GM23248 (cell line): ENCODE results near the gene BLACAT1. TPM values are rescaled to one million over a fixed set of nuclear protein-coding genes. Genes with fewer than 3 reads are reported as not detected.

ENCODE experiments used
- DNase-seq: peaks from one replicate; pipeline ENCODE4 v3.0.0-alpha.2; 2015
- H2AFZ ChIP-seq: fragments of 200-600 bp; sonication (generic); 2 replicates; pipeline ENCODE4 v1.6.1; 2016; ENCODE audit warnings: antibody characterized with exemption
- H3F3A ChIP-seq: fragments of 200-600 bp; sonication (generic); 2 replicates; pipeline ENCODE4 v1.6.1; 2016; ENCODE audit warnings: mild to moderate bottlenecking, antibody characterized with exemption, mixed run types; ENCODE audit not compliant: insufficient read depth
- H3K27ac ChIP-seq: fragments of 200-600 bp; sonication (generic); 2 replicates; pipeline ENCODE4 v1.5.1; 2016; ENCODE audit warnings: mild to moderate bottlenecking
- H3K27me3 ChIP-seq: fragments of 200-600 bp; sonication (generic); replicated peaks from 2 replicates; pipeline ENCODE4 v1.6.1; 2016; ENCODE audit warnings: mild to moderate bottlenecking; ENCODE audit not compliant: insufficient read depth
- H3K36me3 ChIP-seq: fragments of 200-600 bp; sonication (generic); 2 replicates; pipeline ENCODE4 v1.6.1; 2016; ENCODE audit warnings: low read depth, mild to moderate bottlenecking
- H3K4me1 ChIP-seq: fragments of 200-600 bp; sonication (generic); 2 replicates; pipeline ENCODE4 v1.6.1; 2016; ENCODE audit warnings: mild to moderate bottlenecking; ENCODE audit not compliant: insufficient read depth
- H3K4me2 ChIP-seq: fragments of 200-600 bp; sonication (generic); one replicate; pipeline ENCODE4 v1.6.1; 2016; ENCODE audit warnings: mild to moderate bottlenecking; ENCODE audit not compliant: unreplicated experiment
- H3K4me3 ChIP-seq: fragments of 200-600 bp; sonication (generic); 2 replicates; pipeline ENCODE4 v1.5.1; 2016; ENCODE audit warnings: mild to moderate bottlenecking
- H3K79me2 ChIP-seq: fragments of 200-600 bp; sonication (generic); 2 replicates; pipeline ENCODE4 v1.6.1; 2016; ENCODE audit warnings: mild to moderate bottlenecking; ENCODE audit not compliant: insufficient read depth
- H3K9ac ChIP-seq: fragments of 200-600 bp; sonication (generic); 2 replicates; pipeline ENCODE4 v1.6.1; 2016; ENCODE audit warnings: mild to moderate bottlenecking
- H3K9me2 ChIP-seq: fragments of 200-600 bp; sonication (generic); 2 replicates; pipeline ENCODE4 v1.6.1; 2016; ENCODE audit warnings: mixed run types, mild to moderate bottlenecking, moderate library complexity; ENCODE audit not compliant: insufficient read depth
- H3K9me3 ChIP-seq: fragments of 200-600 bp; sonication (generic); one replicate; pipeline ENCODE4 v1.6.1; 2017; ENCODE audit warnings: low read depth
- H4K20me1 ChIP-seq: fragments of 200-600 bp; sonication (generic); 2 replicates; pipeline ENCODE4 v1.6.0; 2016; ENCODE audit not compliant: insufficient read depth
- EZH2 ChIP-seq: fragments of 200-600 bp; sonication (generic); IDR thresholded peaks from 2 replicates; pipeline ENCODE4 v1.6.1; 2018; ENCODE audit warnings: antibody characterized with exemption, mild to moderate bottlenecking; ENCODE audit not compliant: insufficient read depth, poor library complexity, severe bottlenecking
- EZH2phosphoT487 ChIP-seq: fragments of 200-600 bp; sonication (generic); IDR thresholded peaks from 2 replicates; pipeline ENCODE4 v1.6.1; 2018; ENCODE audit warnings: antibody characterized with exemption, moderate library complexity, mild to moderate bottlenecking, low read depth; ENCODE audit not compliant: insufficient read depth
- WGBS, 2 experiments: methylation state at CpG; one replicate each; pipeline ENCODE4 v1.1.6; 2015 to 2017; ENCODE audit warnings: low lambda C conversion rate in 2 of 2, low coverage in 1 of 2; ENCODE audit errors: missing lambda C conversion rate in 2 of 2; 5-methylcytosine and 5-hydroxymethylcytosine counted together
- in situ Hi-C: fragments of 300-500 bp; cut with MboI; formaldehyde crosslinking; loops from 2 replicates; pipeline ENCODE4 v1.15.0; 2020
- polyA plus RNA-seq: library from polyadenylated mRNA; unstranded; fragments of >200 nt; fragmentation: Nextera tagmentation; extraction: Ambion mirVana; gene quantifications from 2 replicates; pipeline ENCODE4 v1.2.1, GENCODE V29; 2016
- total RNA-seq: library from RNA; depleted of rRNA; stranded (reverse); fragments of >200 nt; shearing (Covaris generic); gene quantifications from 2 replicates; pipeline ENCODE4 v1.2.3, GENCODE V29; 2014

The BLACAT1 gene
- total and polyA plus RNA-seq, 2 experiments from 2014 or later: not detected

DNA sequence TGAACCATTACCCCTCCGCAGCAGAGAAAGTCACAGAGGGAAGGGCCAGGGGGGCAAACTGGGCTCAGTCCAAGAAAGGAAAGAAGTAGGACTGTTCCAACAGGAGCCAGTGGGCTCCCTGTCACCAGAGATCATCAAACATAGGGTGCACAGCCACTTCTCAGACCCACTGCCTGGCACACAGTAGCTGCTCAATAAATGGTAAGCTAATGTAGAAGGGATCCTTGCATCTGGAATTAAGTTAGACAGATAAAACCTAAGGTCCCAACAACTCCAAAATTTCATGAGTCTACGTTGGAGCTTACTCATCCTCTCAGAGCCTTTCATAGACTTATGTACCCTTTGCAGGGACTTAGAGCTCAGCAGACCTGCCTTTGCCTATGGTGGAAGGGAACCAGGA lies 3.5 kb downstream of the BLACAT1 start:
- 46 to 47% methylated on average over 2 of the region's 2 CpGs for WGBS, 2 experiments
- no peaks in the 10 kb centered on the region for H3K79me2 ChIP-seq
- peaks cover 7% of the 10 kb centered on the region; the same call in 1 of the 2 replicates for H3K4me1 ChIP-seq
- no peaks in the 10 kb centered on the region for H3K36me3 ChIP-seq
- no peak for DNase-seq
- no peak for TF ChIP-seq EZH2
- TF ChIP-seq EZH2phosphoT487: no peak
- no peaks in the 10 kb centered on the region for H3K9me2 ChIP-seq
- no peaks in the 10 kb centered on the region for H3F3A ChIP-seq
- H3K9me3 ChIP-seq: no peaks in the 10 kb centered on the region
- H3K4me2 ChIP-seq: no peak overlapping the region
- H3K9ac ChIP-seq: no peak overlapping the region
- no peak overlapping the region for H2AFZ ChIP-seq
- in situ Hi-C loops: no loop called here
- no peak overlapping the region for H3K4me3 ChIP-seq
- no peak overlapping the region for H3K27ac ChIP-seq
- H4K20me1 ChIP-seq: no peaks in the 10 kb centered on the region
- peaks cover 55% of the 10 kb centered on the region for H3K27me3 ChIP-seq

DNA sequence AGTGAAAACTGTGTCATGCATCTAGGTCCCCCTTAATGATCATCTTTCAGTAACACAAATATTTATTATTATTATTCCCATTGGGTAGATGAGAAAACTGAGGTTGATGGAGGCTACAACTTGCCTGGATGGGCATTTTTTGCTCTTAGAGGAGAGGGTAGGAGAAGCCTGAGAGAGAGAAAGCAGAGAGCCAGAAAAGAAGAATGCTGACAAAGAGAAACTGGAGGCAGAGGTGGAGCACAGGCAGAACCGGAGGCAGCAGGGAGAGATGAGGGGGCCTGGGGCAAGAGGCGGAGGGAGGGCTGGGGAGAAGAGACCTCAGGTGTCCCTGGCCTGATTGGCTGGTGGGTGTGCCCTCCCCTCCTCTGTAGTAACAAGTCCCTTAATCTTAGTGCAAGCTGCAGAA lies 4.1 kb downstream of the BLACAT1 start:
- Histone ChIP-seq H3K9me2 (no peaks in the 10 kb centered on the region), H3K4me1 (peaks cover 7% of the 10 kb centered on the region; the same call in 1 of the 2 replicates), H3K79me2 (no peaks in the 10 kb centered on the region), H3F3A (no peaks in the 10 kb centered on the region), H2AFZ (no peak overlapping the region), H3K9me3 (no peaks in the 10 kb centered on the region), H3K9ac (no peak overlapping the region), H4K20me1 (no peaks in the 10 kb centered on the region), H3K27me3 (peaks cover 51% of the 10 kb centered on the region), H3K4me2 (no peak overlapping the region), H3K36me3 (no peaks in the 10 kb centered on the region), H3K4me3 (no peak overlapping the region), H3K27ac (no peak overlapping the region)
- DNase-seq: no peak
- in situ Hi-C loops: no loop called here
- no peak for TF ChIP-seq EZH2phosphoT487
- 0 to 4% methylated on average over 2 of the region's 2 CpGs for WGBS, 2 experiments

DNA sequence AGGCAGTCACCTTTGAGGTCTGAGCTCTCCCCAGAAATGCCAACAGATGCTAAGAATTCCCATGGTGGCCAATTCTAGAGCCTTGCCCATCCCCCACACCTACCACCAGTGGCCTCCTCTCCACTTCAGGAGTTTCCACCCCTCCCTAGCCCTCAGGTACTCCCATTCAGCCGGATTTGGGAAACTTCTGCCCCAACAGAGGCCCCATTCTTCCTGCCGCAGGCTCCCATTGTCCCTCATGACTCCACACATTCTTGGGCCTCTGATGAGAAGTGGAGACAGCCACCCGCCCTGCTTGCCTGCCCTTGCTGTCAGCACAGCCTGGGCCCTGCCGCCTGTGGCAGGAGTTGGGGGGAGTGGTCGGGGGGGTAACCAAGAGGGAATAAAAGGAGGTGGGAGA lies 4.6 kb downstream of the BLACAT1 start:
- TF ChIP-seq EZH2 (no peak), EZH2phosphoT487 (no peak)
- Histone ChIP-seq H3K27ac (no peak overlapping the region), H3K27me3 (peaks cover 45% of the 10 kb centered on the region), H3K4me3 (no peak overlapping the region), H3K9ac (no peak overlapping the region), H3K4me2 (no peak overlapping the region), H3K79me2 (no peaks in the 10 kb centered on the region), H3K4me1 (peaks cover 7% of the 10 kb centered on the region; the same call in 1 of the 2 replicates), H3F3A (no peaks in the 10 kb centered on the region), H4K20me1 (no peaks in the 10 kb centered on the region), H3K9me3 (no peaks in the 10 kb centered on the region), H3K9me2 (no peaks in the 10 kb centered on the region), H3K36me3 (no peaks in the 10 kb centered on the region), H2AFZ (no peak overlapping the region)
- in situ Hi-C loops: no loop called here
- DNase-seq: no peak
- WGBS, 2 experiments: 42 to 46% methylated on average over 5 of the region's 5 CpGs

DNA sequence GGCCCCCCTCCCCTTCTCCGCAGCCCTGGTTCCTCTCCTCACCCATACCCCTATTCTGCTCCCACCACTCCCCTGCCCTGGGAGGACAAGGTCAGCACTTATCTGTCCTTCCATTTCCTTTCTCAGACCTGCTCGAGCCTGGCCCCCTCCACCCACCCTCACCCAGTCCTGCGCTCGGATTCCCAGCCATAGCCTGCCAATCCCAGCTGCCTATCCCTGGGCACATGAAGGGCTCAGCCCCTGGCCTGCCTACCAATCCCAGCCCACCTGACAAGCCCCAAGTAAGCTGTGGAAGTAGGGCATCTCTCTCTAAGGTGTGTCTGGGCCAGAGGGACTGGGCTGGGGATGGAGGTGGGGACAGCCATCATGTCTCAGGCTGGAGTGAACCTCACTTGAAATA lies 5.4 kb downstream of the BLACAT1 start:
- Histone ChIP-seq H3F3A (no peaks in the 10 kb centered on the region), H2AFZ (no peak overlapping the region), H3K36me3 (no peaks in the 10 kb centered on the region), H3K27me3 (peaks cover 38% of the 10 kb centered on the region), H3K9me2 (no peaks in the 10 kb centered on the region), H3K27ac (no peak overlapping the region), H3K9me3 (no peaks in the 10 kb centered on the region), H3K4me1 (peaks cover 7% of the 10 kb centered on the region; the same call in 1 of the 2 replicates), H3K9ac (no peak overlapping the region), H4K20me1 (no peaks in the 10 kb centered on the region), H3K79me2 (no peaks in the 10 kb centered on the region), H3K4me3 (no peak overlapping the region), H3K4me2 (no peak overlapping the region)
- WGBS, 2 experiments: 64 to 75% methylated on average over 3 to 4 of the region's 4 CpGs
- DNase-seq: no peak
- TF ChIP-seq EZH2phosphoT487 (no peak), EZH2 (no peak)
- in situ Hi-C loops: no loop called here

DNA sequence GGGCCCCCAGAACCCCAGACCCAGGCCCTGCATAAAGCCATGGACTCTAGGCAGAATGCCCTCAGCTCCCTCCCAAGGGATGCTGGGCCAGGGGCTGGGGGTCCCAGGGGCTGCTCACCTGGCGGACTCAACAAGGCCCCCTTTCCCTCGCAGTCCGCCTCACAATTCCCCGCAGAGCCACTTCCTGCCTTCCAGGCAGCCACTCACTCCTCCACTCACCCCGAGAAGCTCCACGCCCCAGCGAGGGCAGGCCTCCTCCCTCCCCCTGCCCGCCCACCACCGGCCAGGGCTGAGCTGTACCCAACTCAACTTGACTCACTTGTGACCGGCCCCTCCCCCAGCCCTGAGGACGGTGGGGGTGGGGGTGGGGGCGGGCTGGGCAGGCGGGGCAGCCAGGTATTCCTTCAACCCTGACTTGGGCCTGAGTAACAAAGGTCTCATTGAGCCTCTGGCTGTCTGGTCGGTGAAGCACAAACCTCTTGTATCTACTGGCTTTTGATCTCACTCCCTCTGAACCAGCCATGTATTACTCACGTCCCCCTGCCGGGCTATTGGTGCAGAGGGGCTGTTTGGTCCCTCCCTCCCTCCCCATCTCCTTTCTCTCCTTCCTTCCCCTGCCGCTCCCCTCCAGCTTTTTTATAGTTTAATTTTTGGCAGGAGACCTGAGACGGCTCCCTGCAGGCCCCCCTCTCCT lies 5.9 kb downstream of the BLACAT1 start:
- H3F3A ChIP-seq: no peaks in the 10 kb centered on the region
- no peaks in the 10 kb centered on the region for H3K9me2 ChIP-seq
- H3K4me1 ChIP-seq: peaks cover 7% of the 10 kb centered on the region; the same call in 1 of the 2 replicates
- no peaks in the 10 kb centered on the region for H3K36me3 ChIP-seq
- H2AFZ ChIP-seq: no peak overlapping the region
- TF ChIP-seq EZH2: no peak
- no peak for TF ChIP-seq EZH2phosphoT487
- H4K20me1 ChIP-seq: no peaks in the 10 kb centered on the region
- peak; percentile 66 for DNase-seq
- no peaks in the 10 kb centered on the region for H3K9me3 ChIP-seq
- H3K27ac ChIP-seq: no peak overlapping the region
- 23 to 24% methylated on average over 5 to 18 of the region's 18 CpGs for WGBS, 2 experiments
- H3K27me3 ChIP-seq: peaks cover 38% of the 10 kb centered on the region
- H3K9ac ChIP-seq: no peak overlapping the region
- peak overlapping the region; percentile 32 for H3K4me2 ChIP-seq
- peak overlapping the region; percentile 12; the same call in 1 of the 2 replicates for H3K4me3 ChIP-seq
- in situ Hi-C loops: no loop called here
- H3K79me2 ChIP-seq: no peaks in the 10 kb centered on the region
